ENCODE data around the gene UBE2J2. TPM values are rescaled to one million over a fixed set of nuclear protein-coding genes. Genes with fewer than 3 reads are reported as not detected.

UBE2J2 gene
- total and polyA plus RNA-seq, 2 of the 13 experiments (the other 11 are each of a cell fraction or from before 2014, with no cell fraction given) = 25.4 to 29.4 TPM

- no peak for TF ChIP-seq SYNCRIP (IDR thresholded peaks at IDR 0.05; ENCODE audit: insufficient read depth, low read depth, low read length)
- no peak for TF ChIP-seq THAP8 (CRISPR knock-in tag; IDR thresholded peaks at IDR 0.05; ENCODE audit: borderline replicate concordance)
- TF ChIP-seq LCORL (IDR thresholded peaks at IDR 0.05) = no peak
- peak; percentile 62; the same call in 1 of the 2 replicates for TF ChIP-seq LCORL (CRISPR knock-in tag; IDR thresholded peaks at IDR 0.05)
- 0 out of 2 replicates have a peak, but pooled peaks have one; percentile 49 for TF ChIP-seq MEIS1 (CRISPR knock-in tag; IDR thresholded peaks at IDR 0.05; ENCODE audit: borderline replicate concordance)
- TF ChIP-seq ADNP (CRISPR knock-in tag; IDR thresholded peaks at IDR 0.05) = no peak
Observed at GRCh38 chr1:1231400-1232207, 42.0 kb downstream of the UBE2J2 start, which contains the start of gene SDF4 (continued).

DNA sequence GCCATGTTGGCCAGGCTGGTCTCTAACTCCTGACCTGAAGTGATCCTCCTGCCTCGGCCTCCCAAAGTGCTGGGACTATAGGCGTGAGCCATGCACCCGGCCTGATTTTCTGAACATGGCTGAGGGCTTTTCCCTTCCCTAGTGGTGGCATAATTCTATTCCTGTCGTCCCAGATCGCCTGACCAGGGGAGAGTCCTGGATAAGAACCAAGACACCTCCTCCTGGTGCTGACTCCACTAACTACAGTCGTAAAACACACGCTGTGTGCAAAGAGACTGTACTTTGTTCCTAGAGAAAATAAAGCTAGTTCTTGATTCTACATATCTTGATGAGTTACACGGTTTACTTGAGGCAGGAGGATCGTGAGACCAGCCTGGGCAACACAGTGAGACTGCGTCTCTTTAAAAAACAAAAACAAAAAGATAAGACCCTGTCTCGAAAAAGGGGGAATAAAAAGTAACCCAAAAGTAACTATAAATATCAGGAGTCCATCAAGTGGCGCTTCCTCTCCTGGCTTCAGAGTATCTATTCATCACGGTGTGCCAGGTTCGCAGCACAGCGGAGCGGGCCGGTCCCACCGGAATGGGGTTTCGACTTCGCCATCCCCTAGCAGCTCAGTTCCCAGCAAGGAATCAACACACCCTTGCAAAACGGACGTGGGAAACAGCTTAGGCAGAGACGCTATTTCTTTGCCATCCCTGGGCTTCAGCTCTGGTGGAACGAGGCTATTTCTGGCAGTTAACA, 42.8 kb downstream of the UBE2J2 start:
- intact Hi-C loops (cut with micrococcal nuclease; ENCODE audit: unreplicated experiment) = loop anchor here (5.0 to 10.0 kb wide), 3 partner anchors 56 to 226 kb away; partner anchors contain the start of genes HES4 and TTLL10
- WGBS (ENCODE audit: low lambda C conversion rate) = 6% methylated on average over 18 of the region's 24 CpGs
- peaks cover 13 to 27% of the 10 kb centered on the region in 2 experiments for H3K36me3 ChIP-seq (replicated peaks in 1 of 2; ENCODE audit: control insufficient read depth in 1 of 2, insufficient read depth in 2 of 2, low read length in 2 of 2)
- H3K27ac ChIP-seq (ENCODE audit: extremely low read length, insufficient read depth, low read length) = peak overlapping the region; percentile 88
- ATAC-seq = peak; percentile 24
- peak overlapping the region; percentile 85 for H3K4me2 ChIP-seq (ENCODE audit: low read depth, low read length)
- H2AFZ ChIP-seq (ENCODE audit: low read length) = no peak overlapping the region
- peak; percentile 60 for DNase-seq (ENCODE audit: low spot score)
- in situ Hi-C loops (cut with HindIII; ENCODE audit: extremely low pct_ligation_motif_present, low pct_unique_long_range_greater_than_20kb) = no loop called here
- ChIA-PET POLR2A (interaction anchor here (0.9 to 2.7 kb wide), 11 partner anchors 9 to 231 kb away, joined by 3 to 25 read pairs (median 6); partner anchors contain the start of genes C1orf159, HES4 and UBE2J2), CTCF (ENCODE audit: low intra/inter-chr PET ratio, low total read pairs) (interaction anchor here (1.2 to 2.1 kb wide), 2 partner anchors 107 to 109 kb away, joined by 3 to 5 read pairs; no protein-coding TSS in a partner anchor)
- H3K9me3 ChIP-seq (ENCODE audit: low read length) = no peaks in the 10 kb centered on the region
- H3K4me1 ChIP-seq (ENCODE audit: insufficient read depth, low read length) = peaks cover 50% of the 10 kb centered on the region
- peak overlapping the region; percentile 73 to 93 (median 91) for H3K4me3 ChIP-seq (replicated peaks in 1 of 3; ENCODE audit: insufficient read depth in 1 of 3, low read depth in 2 of 3, low read length in 3 of 3)
- H3K9ac ChIP-seq (ENCODE audit: insufficient read depth, low read depth, low read length) = peak overlapping the region; percentile 98
- H4K20me1 ChIP-seq (ENCODE audit: insufficient read depth, low read length) = 0 out of 2 replicates have a peak, but pooled peaks cover 3% of the 10 kb centered on the region
- TSS peak; percentile 84 for BruUV-seq (replicated peaks)
- FAIRE-seq = peak; percentile 82
- H3K27me3 ChIP-seq (ENCODE audit: control insufficient read depth in 1 of 2, insufficient read depth in 2 of 2, low read length in 2 of 2) = no peaks in the 10 kb centered on the region; a peak in 1 of 5 replicates
- H3K79me2 ChIP-seq (ENCODE audit: insufficient read depth, low read length) = peaks cover 49% of the 10 kb centered on the region
- TF ChIP-seq CTCF (CRISPR knock-in tag; IDR thresholded peaks at IDR 0.05) (peak; percentile 45), HNF4A (CRISPR knock-in tag; IDR thresholded peaks at IDR 0.05) (0 out of 2 replicates have a peak, but pooled peaks have one; percentile 9), ZNF609 (CRISPR knock-in tag; IDR thresholded peaks at IDR 0.05; ENCODE audit: borderline replicate concordance) (0 out of 2 replicates have a peak, but pooled peaks have one; percentile 53), RCOR2 (CRISPR knock-in tag; IDR thresholded peaks at IDR 0.05) (0 out of 2 replicates have a peak, but pooled peaks have one; percentile 52)
- TF ChIP-seq, protein P1, sequence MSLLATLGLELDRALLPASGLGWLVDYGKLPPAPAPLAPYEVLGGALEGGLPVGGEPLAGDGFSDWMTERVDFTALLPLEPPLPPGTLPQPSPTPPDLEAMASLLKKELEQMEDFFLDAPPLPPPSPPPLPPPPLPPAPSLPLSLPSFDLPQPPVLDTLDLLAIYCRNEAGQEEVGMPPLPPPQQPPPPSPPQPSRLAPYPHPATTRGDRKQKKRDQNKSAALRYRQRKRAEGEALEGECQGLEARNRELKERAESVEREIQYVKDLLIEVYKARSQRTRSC (CRISPR knock-in tag; IDR thresholded peaks at IDR 0.05; ENCODE audit: low read depth) = peak; percentile 15; the same call in 1 of the 2 replicates

Data from HepG2 (cell line).